ENCODE data around the gene IFT172.

GRCh38 chr2:27509326-27509725, 19.8 kb upstream of the IFT172 start:
- TF ChIP-seq CTCF (IDR thresholded peaks at IDR 0.05) (no peak), POLR2A (IDR thresholded peaks at IDR 0.05) (no peak), POLR2AphosphoS5 (IDR thresholded peaks at IDR 0.05; ENCODE audit: insufficient read depth in 1 of 2, low read depth in 1 of 2) (no peak)
